Keratinocyte (primary cell): ENCODE data around the gene ROPN1.

Experiments
- EZH2 ChIP-seq: IDR thresholded peaks from one replicate; pipeline ENCODE4 v1.6.1; 2012; ENCODE audit warnings: inconsistent platforms, mild to moderate bottlenecking, low read length, moderate library complexity
- TF ChIP-seq, protein P1 (sequence below), 3 experiments: IDR thresholded peaks in 1 of 3; conservative IDR thresholded peaks in 1 of 3; optimal IDR thresholded peaks in 1 of 3; 2 replicates in 2 of 3; 3 replicates in 1 of 3; pipeline versions ENCODE3 to v1.5.1; 2011; ENCODE audit warnings: low read length in 3 of 3, mild to moderate bottlenecking in 3 of 3, moderate library complexity in 2 of 3, control low read depth in 1 of 3, inconsistent platforms in 1 of 3; ENCODE audit not compliant: insufficient read depth in 2 of 3; ENCODE audit errors: extremely low read depth in 1 of 3

GRCh38 chr3:123929325-123929724, 62.6 kb downstream of the ROPN1 start:
- TF ChIP-seq, protein P1, sequence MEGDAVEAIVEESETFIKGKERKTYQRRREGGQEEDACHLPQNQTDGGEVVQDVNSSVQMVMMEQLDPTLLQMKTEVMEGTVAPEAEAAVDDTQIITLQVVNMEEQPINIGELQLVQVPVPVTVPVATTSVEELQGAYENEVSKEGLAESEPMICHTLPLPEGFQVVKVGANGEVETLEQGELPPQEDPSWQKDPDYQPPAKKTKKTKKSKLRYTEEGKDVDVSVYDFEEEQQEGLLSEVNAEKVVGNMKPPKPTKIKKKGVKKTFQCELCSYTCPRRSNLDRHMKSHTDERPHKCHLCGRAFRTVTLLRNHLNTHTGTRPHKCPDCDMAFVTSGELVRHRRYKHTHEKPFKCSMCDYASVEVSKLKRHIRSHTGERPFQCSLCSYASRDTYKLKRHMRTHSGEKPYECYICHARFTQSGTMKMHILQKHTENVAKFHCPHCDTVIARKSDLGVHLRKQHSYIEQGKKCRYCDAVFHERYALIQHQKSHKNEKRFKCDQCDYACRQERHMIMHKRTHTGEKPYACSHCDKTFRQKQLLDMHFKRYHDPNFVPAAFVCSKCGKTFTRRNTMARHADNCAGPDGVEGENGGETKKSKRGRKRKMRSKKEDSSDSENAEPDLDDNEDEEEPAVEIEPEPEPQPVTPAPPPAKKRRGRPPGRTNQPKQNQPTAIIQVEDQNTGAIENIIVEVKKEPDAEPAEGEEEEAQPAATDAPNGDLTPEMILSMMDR (optimal IDR thresholded peaks at IDR 0.05 in 1 of 3, IDR thresholded peaks at IDR 0.05 in 1 of 3, conservative IDR thresholded peaks at IDR 0.05 in 1 of 3; ENCODE audit: extremely low read depth in 1 of 3, insufficient read depth in 2 of 3, low read length in 3 of 3) = no peak
- no peak for TF ChIP-seq EZH2
